Measurements from ENCODE around the gene NFE2.

The NFE2 gene

DNA sequence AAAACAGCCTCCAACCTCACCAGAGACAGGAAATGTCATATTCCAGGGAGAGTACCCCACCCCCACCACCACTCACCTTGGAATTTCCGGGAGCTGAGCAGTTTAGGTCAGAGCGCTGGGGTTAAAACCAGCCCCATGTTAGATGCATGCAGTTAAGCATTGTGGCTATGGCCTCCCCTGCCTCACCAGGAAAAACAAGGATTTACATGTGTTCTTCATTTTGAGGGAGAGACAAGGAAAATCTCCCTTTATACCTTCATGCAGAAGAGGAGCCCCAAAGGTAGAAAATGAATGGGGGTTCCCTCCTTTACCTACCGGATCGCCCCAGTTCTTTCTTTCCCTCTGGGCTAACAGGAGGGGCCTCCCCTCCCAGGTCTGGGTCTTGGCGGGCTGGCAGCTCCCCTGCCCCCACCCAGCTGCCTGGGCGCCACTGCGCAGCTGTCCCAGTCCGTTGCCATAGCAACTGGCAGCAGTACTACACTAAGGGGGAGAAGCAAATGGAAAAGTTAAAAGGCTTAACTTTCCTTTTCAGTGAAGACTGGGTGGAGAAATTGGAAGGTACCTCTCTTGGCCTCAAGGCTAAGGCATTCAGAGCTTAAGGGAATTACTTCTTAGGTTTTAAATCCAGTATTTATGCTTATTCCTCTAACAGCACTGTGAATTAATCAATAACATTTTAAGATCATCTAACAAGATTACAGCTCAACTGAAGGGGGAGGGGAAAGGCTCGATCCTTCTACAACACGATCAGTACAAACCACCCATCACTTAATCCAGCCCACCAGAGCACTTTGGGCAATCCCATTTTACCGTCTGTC is 41.4 kb downstream of the NFE2 start:
- Histone ChIP-seq H3K4me3 (ENCODE audit: low read depth, low read length) (peak overlapping the region; percentile 57), H3K27me3 (ENCODE audit: control insufficient read depth, insufficient read depth, low read length) (no peaks in the 10 kb centered on the region), H3K4me1 (ENCODE audit: control insufficient read depth, insufficient read depth, low read length) (peaks cover 48% of the 10 kb centered on the region), H3K27ac (ENCODE audit: low read depth, low read length) (peak overlapping the region; percentile 98), H3K36me3 (ENCODE audit: control insufficient read depth, insufficient read depth, low read length) (peaks cover 31% of the 10 kb centered on the region), H3K9me3 (ENCODE audit: control insufficient read depth, insufficient read depth, low read length) (no peaks in the 10 kb centered on the region), H3K9ac (ENCODE audit: low read depth, low read length) (peak overlapping the region; percentile 83)

DNA sequence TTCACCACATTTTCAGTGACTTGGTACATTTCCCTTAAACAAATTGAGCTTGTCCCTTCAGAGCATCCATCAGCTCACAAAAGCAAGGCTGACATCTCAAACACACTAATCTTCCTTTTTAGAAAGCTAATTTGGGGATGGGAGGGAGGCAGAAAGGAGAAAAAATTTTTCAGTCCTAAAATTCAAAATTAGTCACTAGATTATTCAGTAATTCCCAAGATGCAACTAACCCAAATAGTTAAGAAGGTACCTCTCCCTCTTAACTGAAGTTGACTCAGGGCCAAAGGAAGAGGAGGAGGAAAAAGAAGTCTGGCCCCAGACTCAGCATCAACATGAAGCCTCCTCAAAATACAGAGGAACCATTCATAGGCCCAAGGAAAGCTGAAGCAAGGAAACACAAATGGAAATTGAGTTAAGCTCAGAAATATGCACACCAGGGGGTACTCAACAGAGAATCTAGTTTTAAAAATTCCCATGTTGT is 42.6 kb downstream of the NFE2 start:
- Histone ChIP-seq H3K4me1 (ENCODE audit: control insufficient read depth, insufficient read depth, low read length) (peaks cover 48% of the 10 kb centered on the region), H3K27ac (ENCODE audit: low read depth, low read length) (peak overlapping the region; percentile 98), H3K4me3 (ENCODE audit: low read depth, low read length) (peak overlapping the region; percentile 57), H3K9ac (ENCODE audit: low read depth, low read length) (peak overlapping the region; percentile 25; the same call in 1 of the 2 replicates), H3K36me3 (ENCODE audit: control insufficient read depth, insufficient read depth, low read length) (peaks cover 42% of the 10 kb centered on the region), H3K27me3 (ENCODE audit: control insufficient read depth, insufficient read depth, low read length) (no peaks in the 10 kb centered on the region), H3K9me3 (ENCODE audit: control insufficient read depth, insufficient read depth, low read length) (no peaks in the 10 kb centered on the region)

DNA sequence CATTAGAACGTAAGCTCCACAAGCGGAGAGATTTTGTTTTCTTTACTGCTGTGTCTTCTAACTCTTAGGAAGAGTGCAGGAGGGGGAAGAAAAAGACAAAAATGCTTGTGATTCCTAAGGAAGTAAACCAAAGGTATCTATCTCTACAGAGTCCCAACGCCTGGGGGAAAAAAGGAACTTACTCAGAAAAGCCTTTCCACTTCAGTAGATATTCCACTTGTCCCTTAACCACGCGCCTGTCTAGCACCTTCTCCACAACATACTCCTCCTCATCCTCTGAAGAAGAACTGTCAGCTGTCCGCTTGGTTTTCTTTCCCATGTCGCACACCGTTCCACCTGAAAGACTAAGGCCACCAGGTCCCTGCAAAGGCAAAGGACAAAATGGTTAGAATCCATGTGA is 43.5 kb downstream of the NFE2 start:
- Histone ChIP-seq H3K4me1 (ENCODE audit: control insufficient read depth, insufficient read depth, low read length) (peaks cover 42% of the 10 kb centered on the region), H3K9ac (ENCODE audit: low read depth, low read length) (0 out of 2 replicates have a peak overlapping the region, but pooled peaks have one; percentile 25), H3K27me3 (ENCODE audit: control insufficient read depth, insufficient read depth, low read length) (no peaks in the 10 kb centered on the region), H3K36me3 (ENCODE audit: control insufficient read depth, insufficient read depth, low read length) (peaks cover 44% of the 10 kb centered on the region), H3K27ac (ENCODE audit: low read depth, low read length) (peak overlapping the region; percentile 98), H3K4me3 (ENCODE audit: low read depth, low read length) (no peak overlapping the region), H3K9me3 (ENCODE audit: control insufficient read depth, insufficient read depth, low read length) (no peaks in the 10 kb centered on the region)

DNA sequence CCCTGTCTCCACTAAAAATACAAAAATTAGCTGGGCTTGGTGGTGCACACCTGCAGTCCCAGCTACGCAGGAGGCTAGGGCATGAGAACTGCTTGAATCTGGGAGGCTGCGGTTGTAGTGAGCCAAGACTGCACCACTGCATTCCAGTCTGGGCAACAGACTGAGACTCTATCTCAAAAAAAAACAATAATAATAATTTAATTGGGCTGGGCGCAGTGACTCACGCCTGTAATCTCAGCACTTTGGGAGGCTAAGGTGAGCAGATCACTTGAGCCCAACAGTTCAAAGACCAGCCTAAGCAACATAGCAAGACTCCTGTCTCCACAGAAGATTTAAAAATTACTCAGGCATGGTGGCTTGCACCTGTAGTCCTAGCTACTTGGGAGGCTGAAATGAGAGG is 47.6 kb downstream of the NFE2 start:
- H3K9me3 ChIP-seq (ENCODE audit: control insufficient read depth, insufficient read depth, low read length) = no peaks in the 10 kb centered on the region
- no peaks in the 10 kb centered on the region for H3K27me3 ChIP-seq (ENCODE audit: control insufficient read depth, insufficient read depth, low read length)
- no peak overlapping the region for H3K9ac ChIP-seq (ENCODE audit: low read depth, low read length)
- H3K4me3 ChIP-seq (ENCODE audit: low read depth, low read length) = no peak overlapping the region
- no peak overlapping the region for H3K27ac ChIP-seq (ENCODE audit: low read depth, low read length)
- peaks cover 78% of the 10 kb centered on the region for H3K36me3 ChIP-seq (ENCODE audit: control insufficient read depth, insufficient read depth, low read length)
- H3K4me1 ChIP-seq (ENCODE audit: control insufficient read depth, insufficient read depth, low read length) = peaks cover 12% of the 10 kb centered on the region

DNA sequence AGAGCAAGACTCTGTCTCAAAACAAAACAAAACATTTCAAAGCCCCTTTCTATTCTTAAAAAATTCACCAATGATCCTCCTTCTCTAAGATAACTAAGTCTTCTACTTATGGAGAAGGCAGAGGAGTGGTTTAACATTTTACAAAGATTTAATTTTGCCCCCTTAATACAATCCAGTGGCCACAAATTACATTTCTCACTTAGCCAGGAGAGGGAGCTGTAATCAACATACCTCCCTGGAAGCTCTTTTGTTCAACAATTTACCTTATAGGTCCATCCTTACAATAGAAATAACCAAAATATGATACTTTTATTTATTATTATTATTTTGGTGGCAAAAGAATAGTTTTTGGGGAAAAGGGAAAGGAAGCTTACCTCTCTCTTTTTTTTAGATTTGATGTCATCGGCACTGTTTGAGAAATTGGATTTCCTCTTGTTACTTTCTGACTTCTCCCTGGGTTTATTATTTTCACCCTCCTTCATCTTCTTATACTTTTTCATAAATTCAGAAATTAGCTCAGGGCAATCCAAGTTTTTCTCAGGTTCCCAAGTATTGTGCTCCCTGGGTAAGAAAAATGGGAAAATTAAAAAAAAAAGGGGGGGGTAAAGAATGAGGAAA is 49.0 kb downstream of the NFE2 start:
- H3K36me3 ChIP-seq (ENCODE audit: control insufficient read depth, insufficient read depth, low read length) = peaks cover 80% of the 10 kb centered on the region
- H3K9me3 ChIP-seq (ENCODE audit: control insufficient read depth, insufficient read depth, low read length) = no peaks in the 10 kb centered on the region
- no peak overlapping the region for H3K27ac ChIP-seq (ENCODE audit: low read depth, low read length)
- H3K4me1 ChIP-seq (ENCODE audit: control insufficient read depth, insufficient read depth, low read length) = no peaks in the 10 kb centered on the region
- no peaks in the 10 kb centered on the region for H3K27me3 ChIP-seq (ENCODE audit: control insufficient read depth, insufficient read depth, low read length)
- H3K4me3 ChIP-seq (ENCODE audit: low read depth, low read length) = no peak overlapping the region
- H3K9ac ChIP-seq (ENCODE audit: low read depth, low read length) = no peak overlapping the region

DNA sequence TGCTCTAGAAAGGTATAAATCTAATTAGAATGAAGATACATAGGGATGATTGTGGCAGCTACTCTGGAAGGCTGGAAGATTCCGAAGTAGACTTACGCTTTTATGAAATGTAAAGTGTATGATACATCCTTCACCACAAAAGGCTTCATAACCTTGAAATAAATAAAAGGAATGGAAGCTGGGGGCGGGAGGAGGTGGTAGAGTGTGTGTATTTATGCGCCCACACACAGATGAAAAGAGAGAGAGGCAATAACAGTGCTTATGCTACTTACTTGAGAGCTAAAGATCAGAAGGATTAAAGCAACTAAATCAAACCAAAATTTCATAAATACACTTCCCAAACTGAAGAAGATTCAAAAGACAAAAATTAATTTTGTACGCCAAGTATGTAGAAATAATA is 51.3 kb downstream of the NFE2 start:
- Histone ChIP-seq H3K9ac (ENCODE audit: low read depth, low read length) (no peak overlapping the region), H3K4me3 (ENCODE audit: low read depth, low read length) (no peak overlapping the region), H3K27ac (ENCODE audit: low read depth, low read length) (no peak overlapping the region), H3K9me3 (ENCODE audit: control insufficient read depth, insufficient read depth, low read length) (no peaks in the 10 kb centered on the region), H3K27me3 (ENCODE audit: control insufficient read depth, insufficient read depth, low read length) (no peaks in the 10 kb centered on the region), H3K4me1 (ENCODE audit: control insufficient read depth, insufficient read depth, low read length) (no peaks in the 10 kb centered on the region), H3K36me3 (ENCODE audit: control insufficient read depth, insufficient read depth, low read length) (peaks cover 79% of the 10 kb centered on the region)

DNA sequence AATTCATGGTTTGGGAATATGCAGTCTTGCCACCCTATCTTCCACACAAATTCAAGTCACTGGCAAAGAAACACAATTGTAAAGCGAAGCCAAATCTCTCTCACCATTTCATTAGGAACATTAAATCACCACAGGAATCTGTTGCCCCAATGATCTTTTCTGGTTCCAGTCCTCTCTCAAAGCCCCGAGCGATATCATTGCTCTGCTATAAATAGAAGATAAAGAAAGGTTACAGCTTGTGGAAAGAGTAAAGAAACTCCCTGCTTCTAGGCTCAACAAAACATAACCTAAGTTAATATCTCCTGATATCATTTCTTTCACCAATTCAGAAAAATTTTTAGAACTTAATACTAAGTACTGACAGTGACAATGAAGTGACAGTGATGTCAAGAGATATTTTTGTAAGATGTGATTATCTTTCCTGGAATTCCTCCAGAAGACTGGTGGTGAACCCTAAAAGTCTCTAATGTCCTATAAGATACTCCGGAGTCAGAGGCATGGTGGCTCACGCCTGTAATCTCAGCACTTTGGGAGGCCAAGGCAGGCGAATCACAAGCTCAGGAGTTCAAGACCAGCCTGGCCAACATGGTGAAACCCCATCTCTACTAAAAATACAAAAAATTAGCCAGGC is 54.7 kb downstream of the NFE2 start:
- H3K27ac ChIP-seq (ENCODE audit: low read depth, low read length) = no peak overlapping the region
- peaks cover 80% of the 10 kb centered on the region for H3K36me3 ChIP-seq (ENCODE audit: control insufficient read depth, insufficient read depth, low read length)
- no peaks in the 10 kb centered on the region for H3K27me3 ChIP-seq (ENCODE audit: control insufficient read depth, insufficient read depth, low read length)
- H3K4me3 ChIP-seq (ENCODE audit: low read depth, low read length) = no peak overlapping the region
- no peak overlapping the region for H3K9ac ChIP-seq (ENCODE audit: low read depth, low read length)
- no peaks in the 10 kb centered on the region for H3K4me1 ChIP-seq (ENCODE audit: control insufficient read depth, insufficient read depth, low read length)
- no peaks in the 10 kb centered on the region for H3K9me3 ChIP-seq (ENCODE audit: control insufficient read depth, insufficient read depth, low read length)
